Astrocyte (in vitro differentiated cells and primary cell): Measurements from ENCODE around the gene CCND2.

ENCODE experiments used
- CTCF ChIP-seq: IDR thresholded peaks from 2 replicates; pipeline ENCODE4 v1.5.1; 2011; ENCODE audit warnings: low read depth, mild to moderate bottlenecking, inconsistent platforms, low read length, moderate library complexity; ENCODE audit not compliant: insufficient read depth
- EZH2 ChIP-seq: IDR thresholded peaks from 2 replicates; pipeline ENCODE4 v1.6.1; 2012; ENCODE audit warnings: mild to moderate bottlenecking, low read length, inconsistent platforms; ENCODE audit not compliant: insufficient read depth

GRCh38 chr12:4320497-4320852 lies 46.9 kb downstream of the CCND2 start:
- TF ChIP-seq CTCF: no peak
- TF ChIP-seq EZH2: no peak
